ENCODE data around the gene CHCT1. TPM values are rescaled to one million over a fixed set of nuclear protein-coding genes. Genes with fewer than 3 reads are reported as not detected.

CHCT1 gene
- total RNA-seq, 2 donors from 2014 or later, result not detected

DNA sequence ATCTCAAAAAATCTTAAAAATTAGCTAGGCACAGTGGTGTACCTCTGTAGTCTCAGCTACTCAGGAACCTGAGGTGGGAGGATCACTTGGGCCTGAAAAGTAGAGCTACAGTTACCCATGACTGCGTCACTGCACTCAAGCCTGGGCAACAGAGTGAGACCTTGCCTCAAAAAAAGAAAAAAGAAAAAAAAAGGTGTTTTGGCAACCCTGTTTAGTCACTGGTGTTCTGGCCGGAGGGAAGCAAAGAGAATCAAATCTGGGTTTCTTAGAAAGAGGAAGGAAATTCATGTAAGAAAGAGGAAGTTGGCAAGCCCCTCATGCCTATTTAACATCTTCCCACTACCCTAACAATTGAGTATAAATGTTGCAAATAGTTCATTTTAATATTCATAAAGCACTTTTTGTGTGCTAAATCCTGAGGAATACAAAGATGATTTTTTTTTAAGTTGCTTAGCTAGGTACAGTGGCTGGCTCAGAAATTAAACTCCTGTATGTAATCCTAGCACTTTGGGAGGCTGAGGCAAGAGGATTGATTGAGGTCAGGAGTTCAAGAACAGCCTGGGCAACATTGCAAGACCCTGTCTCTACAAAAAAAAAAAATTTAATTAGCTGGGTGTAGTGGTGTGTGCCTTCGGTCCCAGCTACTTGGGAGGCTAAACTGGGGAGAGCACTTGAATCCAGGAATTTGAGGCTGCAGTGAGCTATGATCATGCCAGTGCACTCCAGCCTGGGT lies 23.9 kb upstream of the CHCT1 start:
- no peaks in the 10 kb centered on the region for H3K36me3 ChIP-seq (replicated peaks in 1 of 2; ENCODE audit: insufficient read depth in 1 of 2, low read depth in 2 of 2)
- H3K27me3 ChIP-seq, result no peaks in the 10 kb centered on the region
- intact Hi-C loops (cut with DNase I), result no loop called here
- no peak overlapping the region for H3K4me3 ChIP-seq
- H3K4me1 ChIP-seq, result no peaks in the 10 kb centered on the region
- peak overlapping the region in 1 of 4 donors; percentile 52 for H3K27ac ChIP-seq
- H3K9me3 ChIP-seq, result no peaks in the 10 kb centered on the region
- ATAC-seq (no peak), DNase-seq (peak in 1 of 4 donors; percentile 22)
- 65 to 87% methylated on average over 3 of the region's 3 CpGs for WGBS, 2 donors
- no peak for TF ChIP-seq POLR2A (IDR thresholded peaks at IDR 0.05)
- no peak for TF ChIP-seq CTCF (IDR thresholded peaks at IDR 0.05)

GRCh38 chr17:60401819-60402218 lies 20.5 kb upstream of the CHCT1 start:
- H3K36me3 ChIP-seq (replicated peaks in 1 of 2; ENCODE audit: insufficient read depth in 1 of 2, low read depth in 2 of 2), result no peaks in the 10 kb centered on the region
- TF ChIP-seq POLR2A (IDR thresholded peaks at IDR 0.05), result no peak
- no peak overlapping the region for H3K27ac ChIP-seq
- H3K27me3 ChIP-seq, result no peaks in the 10 kb centered on the region
- H3K4me1 ChIP-seq, result no peaks in the 10 kb centered on the region
- no peak for ATAC-seq
- H3K9me3 ChIP-seq, result no peaks in the 10 kb centered on the region
- H3K4me3 ChIP-seq, result no peak overlapping the region
- DNase-seq, result no peak
- intact Hi-C loops (cut with DNase I), result no loop called here

GRCh38 chr17:60403523-60403810 lies 18.8 kb upstream of the CHCT1 start:
- DNase-seq (no peak), ATAC-seq (no peak)
- TF ChIP-seq POLR2A (IDR thresholded peaks at IDR 0.05) (no peak), CTCF (IDR thresholded peaks at IDR 0.05) (no peak)
- no peaks in the 10 kb centered on the region for H3K4me1 ChIP-seq
- intact Hi-C loops (cut with DNase I), result no loop called here
- no peaks in the 10 kb centered on the region for H3K27me3 ChIP-seq
- no peak overlapping the region for H3K27ac ChIP-seq
- H3K4me3 ChIP-seq, result no peak overlapping the region
- H3K9me3 ChIP-seq, result no peaks in the 10 kb centered on the region
- 73 to 74% methylated on average over 3 of the region's 3 CpGs for WGBS, 2 donors
- no peaks in the 10 kb centered on the region for H3K36me3 ChIP-seq (replicated peaks in 1 of 2; ENCODE audit: insufficient read depth in 1 of 2, low read depth in 2 of 2)

- TF ChIP-seq CTCF (IDR thresholded peaks at IDR 0.05) (no peak), POLR2A (IDR thresholded peaks at IDR 0.05) (no peak)
- H3K27me3 ChIP-seq, result no peaks in the 10 kb centered on the region
- H3K4me3 ChIP-seq, result no peak overlapping the region
- DNase-seq, result no peak
- no peaks in the 10 kb centered on the region for H3K4me1 ChIP-seq
- intact Hi-C loops (cut with DNase I), result no loop called here
- WGBS, 2 donors, result 87 to 95% methylated on average over 6 of the region's 6 CpGs
- no peak for ATAC-seq
- no peak overlapping the region for H3K27ac ChIP-seq
- H3K9me3 ChIP-seq, result no peaks in the 10 kb centered on the region
- no peaks in the 10 kb centered on the region for H3K36me3 ChIP-seq (replicated peaks in 1 of 2; ENCODE audit: insufficient read depth in 1 of 2, low read depth in 2 of 2)
These were observed 18.3 kb upstream of the CHCT1 start for GRCh38 chr17:60403962-60404361.

DNA sequence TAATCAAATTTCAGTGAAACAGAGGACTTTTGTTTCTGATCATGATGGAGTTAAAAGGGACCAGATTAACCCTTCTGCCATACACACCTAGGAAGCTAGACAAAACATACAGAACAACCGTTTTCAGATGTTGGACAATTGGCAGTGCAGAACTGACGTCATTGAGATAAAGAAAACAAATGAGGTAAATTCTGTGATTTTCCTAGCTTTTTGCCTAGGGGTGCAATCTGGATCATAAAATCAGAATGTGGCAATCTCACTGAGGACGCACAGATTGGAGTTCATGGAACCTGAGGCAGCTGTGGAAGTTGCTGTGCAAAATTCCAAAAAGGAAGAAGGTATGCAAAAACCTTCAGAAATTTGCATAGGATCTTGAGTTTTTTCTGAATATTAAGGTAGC lies 15.4 kb upstream of the CHCT1 start:
- no peaks in the 10 kb centered on the region for H3K36me3 ChIP-seq (replicated peaks in 1 of 2; ENCODE audit: insufficient read depth in 1 of 2, low read depth in 2 of 2)
- TF ChIP-seq POLR2A (IDR thresholded peaks at IDR 0.05) (no peak), CTCF (IDR thresholded peaks at IDR 0.05) (no peak)
- H3K4me1 ChIP-seq, result no peaks in the 10 kb centered on the region
- intact Hi-C loops (cut with DNase I), result no loop called here
- no peak for ATAC-seq
- 76 to 82% methylated on average over 3 of the region's 3 CpGs for WGBS, 2 donors
- no peak overlapping the region for H3K4me3 ChIP-seq
- no peak overlapping the region for H3K27ac ChIP-seq
- H3K9me3 ChIP-seq, result no peaks in the 10 kb centered on the region
- no peak for DNase-seq
- no peaks in the 10 kb centered on the region for H3K27me3 ChIP-seq

Measured in body of pancreas (tissue), 4 donors.